ENCODE results near the gene MINDY1. TPM values are rescaled to one million over a fixed set of nuclear protein-coding genes. Genes with fewer than 3 reads are reported as not detected.

The MINDY1 gene
- total RNA-seq, 1 donor from 2014 or later = 9.5 TPM

DNA sequence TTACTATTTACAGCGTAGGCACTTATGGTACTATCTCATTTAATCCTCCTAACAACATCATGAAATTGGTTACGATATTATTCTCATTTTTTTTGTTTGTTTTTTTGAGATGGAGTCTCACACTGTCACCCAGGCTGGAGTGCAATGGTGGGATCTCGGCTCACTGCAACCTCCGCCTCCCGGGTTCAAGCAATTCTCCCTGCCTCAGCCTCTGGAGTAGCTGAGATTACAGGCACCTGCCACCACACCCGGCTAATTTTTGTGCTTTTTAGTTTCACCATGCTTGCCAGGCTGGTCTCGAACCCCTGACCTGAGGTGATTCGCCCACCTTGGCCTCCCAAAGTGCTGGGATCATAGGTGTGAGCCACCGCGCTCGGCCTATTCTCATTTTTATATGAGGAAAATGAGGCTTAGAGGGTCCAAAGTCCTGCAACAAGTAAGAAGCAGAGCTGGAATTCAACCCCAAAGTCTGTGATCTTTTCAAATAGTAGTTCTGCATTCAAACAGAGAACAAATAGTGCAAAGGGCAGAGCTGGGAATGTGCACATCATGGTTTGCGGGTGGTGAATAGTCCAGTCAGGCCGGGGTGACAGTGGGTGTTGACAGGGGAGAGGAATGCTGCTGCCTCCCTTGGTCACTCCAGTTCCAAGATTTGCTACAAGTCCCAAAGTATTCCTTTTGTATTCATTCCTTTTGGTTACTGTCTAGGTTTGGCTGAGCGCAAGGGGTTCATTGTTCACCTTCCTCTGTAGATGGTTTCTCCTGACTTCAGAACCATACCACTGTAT is 6.2 kb upstream of the MINDY1 start:
- DNase-seq (ENCODE audit: low read depth in 2 of 2) = no peak

DNA sequence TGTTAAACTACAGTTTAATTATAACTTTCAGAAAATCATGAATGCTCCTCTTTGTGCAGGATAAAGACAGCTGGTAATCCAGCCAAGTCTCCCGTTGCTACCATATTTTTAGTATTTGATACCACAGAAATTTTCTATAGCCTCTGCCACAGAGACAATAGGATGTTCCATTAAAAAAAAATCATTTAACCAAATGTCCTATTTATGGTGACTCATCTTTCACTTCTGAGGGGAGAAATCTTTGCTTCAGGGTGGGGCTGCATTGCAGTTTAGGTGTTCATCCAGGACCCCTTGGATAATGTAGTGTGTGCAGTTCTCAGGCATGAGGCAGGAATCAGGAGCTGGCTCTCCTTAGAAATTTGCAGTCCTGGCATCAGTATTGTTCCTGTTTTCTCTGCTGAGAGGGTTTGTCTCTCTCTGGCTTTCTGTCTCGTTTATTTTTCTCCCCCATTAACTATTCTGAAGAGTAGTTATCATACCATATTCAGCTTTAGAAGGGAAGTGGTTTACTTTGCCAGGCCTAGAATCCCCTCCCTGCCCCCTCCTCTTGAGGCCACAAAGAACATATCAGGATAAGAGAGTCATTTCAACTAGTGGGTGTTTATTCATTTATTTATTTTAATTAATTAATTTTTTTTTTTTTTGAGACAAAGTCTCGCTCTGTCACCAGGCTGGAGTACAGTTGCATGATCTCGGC is 4.6 kb upstream of the MINDY1 start:
- DNase-seq (ENCODE audit: low read depth in 2 of 2) = no peak

DNA sequence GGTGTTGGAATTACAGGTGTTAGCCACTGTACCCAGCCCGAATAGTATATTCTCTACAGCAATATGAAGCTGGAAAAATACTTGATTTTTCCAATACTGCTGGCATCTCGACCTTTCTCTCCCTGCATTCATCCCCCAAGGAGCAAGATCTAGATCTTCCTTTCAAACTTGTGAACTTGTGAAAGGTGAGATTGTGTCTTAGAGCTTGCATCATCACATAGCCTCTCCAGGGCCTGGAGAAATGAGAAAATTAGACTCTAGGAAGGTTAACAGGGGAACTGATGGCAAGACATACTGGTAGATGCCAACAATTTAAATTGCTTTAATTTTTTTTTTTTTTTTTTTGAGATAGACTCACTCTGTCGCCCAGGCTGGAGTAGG is 3.6 kb upstream of the MINDY1 start:
- no peak for DNase-seq (ENCODE audit: low read depth in 2 of 2)

DNA sequence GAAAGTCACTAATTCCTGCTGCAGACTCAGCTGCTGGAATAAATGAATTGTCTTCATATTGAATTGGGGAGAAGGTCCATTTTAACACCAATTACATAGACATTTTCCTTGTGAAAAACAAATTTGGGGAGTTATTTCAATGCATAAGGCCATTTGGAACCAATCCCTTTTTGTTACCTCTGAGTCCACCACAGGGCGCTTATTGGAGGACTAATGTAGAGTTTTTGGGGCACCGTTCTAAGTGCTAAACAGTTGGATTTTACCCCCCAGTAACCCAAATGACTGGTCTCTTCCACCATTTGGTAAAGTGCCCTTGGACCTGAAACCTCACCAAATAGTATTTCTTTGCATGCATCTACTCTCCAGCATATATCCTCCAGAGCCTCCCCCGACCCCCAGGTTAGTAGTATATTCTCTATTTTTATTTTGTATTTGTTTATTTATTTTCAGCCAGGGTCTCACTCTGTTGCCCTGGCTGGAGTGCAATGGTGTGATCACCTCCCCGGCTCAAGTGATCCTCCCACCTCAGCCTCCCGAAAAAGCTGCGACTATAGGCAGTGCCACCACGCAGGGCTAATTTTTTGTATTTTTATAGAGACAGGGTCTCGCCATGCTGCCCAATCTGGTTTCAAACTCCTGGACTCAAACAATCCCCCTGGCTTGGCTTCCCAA is 3.1 kb upstream of the MINDY1 start:
- DNase-seq (ENCODE audit: low read depth in 2 of 2) = no peak

DNA sequence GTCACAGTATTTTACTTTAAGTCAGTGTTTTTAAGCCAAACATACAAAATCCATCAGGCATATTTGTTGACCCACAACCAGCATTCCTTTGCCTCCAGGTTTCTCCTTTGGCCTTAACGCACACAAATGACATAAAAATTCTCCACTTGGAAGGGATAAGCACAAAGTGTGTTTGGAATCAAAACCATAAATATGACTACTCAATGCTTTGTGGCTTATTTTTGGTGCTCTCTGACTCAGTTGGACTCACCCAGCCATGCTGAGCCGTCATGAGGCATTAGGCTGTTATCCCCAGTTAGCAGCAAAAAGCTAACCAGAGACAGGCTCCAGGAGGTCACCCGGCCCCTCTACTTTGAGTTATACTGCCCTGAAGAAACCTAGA is 2.5 kb upstream of the MINDY1 start:
- no peak for DNase-seq (ENCODE audit: low read depth in 2 of 2)

DNA sequence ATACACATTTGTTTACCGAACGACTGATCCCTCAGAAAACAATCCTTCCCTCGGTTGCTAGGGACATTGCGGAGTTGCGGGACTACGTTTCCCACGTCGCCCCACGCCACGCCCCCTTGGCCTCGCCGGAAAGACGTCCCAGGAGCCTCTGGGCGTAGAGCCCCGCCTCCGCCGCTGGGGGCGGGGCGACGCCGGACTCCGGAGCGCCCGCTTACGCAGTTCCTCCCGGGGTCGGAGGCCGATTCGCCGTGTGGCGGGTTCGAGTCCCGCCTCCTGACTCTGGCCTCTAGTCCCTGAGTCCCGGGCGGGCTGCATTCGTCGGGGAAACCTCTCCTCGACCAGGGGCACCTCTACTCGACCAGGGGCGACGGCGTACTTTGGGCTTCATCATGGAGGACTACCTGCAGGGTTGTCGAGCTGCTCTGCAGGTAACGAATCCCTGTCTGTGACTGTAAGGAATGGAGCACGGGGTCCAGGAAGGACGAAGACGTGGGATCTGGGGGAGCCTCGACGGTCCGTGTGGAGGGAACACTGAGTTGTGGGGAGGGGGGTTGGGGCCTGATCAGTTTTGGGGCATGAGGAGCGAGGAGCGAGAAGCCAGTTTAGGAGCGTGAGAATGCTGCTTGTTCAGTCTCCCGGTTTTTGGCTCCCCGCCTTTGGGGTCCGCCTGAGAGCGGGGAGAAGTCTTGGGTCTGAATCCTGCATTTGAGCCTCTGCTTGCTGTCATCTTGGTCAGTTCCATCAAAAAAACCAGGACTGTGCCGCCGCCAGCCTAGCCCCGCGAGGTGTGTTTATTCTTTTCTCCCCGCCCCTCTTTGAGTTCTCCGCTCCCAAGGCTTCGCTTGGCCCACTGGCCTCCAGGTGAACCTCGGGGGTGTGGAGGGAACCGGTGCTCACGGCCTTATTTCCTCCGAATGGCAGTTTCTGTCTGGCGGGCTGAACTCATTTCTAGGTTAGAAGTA is 1.8 kb upstream of the MINDY1 start, which contains the start of gene PRUNE1:
Gene PRUNE1, plus strand, starts transcription at position 206 of the 962 bp plus-strand sequence. Its CDS starts 184 bp downstream, at position 390.
- peak; percentile 98 to 99 for DNase-seq (ENCODE audit: low read depth in 2 of 2)

DNA sequence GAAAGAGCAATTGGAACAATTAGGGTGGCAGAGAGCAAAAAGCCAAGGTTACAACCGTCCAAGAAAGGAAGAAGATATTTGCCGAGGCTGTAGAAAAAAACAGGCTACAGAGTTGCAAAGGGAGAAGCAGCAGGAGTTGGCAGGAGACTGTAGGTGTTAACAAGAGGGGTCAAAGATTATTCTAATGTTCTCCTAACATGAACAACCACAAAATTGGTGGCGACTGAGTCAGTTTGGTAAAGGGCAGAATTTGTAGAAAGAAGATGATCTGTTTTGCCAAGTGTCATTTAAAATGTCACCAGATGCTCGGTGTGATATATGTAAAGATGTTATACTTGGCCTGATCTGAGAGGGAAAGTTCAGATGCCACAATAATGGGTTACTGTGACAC is 1.1 kb upstream of the MINDY1 start:
- no peak for DNase-seq (ENCODE audit: low read depth in 2 of 2)

DNA sequence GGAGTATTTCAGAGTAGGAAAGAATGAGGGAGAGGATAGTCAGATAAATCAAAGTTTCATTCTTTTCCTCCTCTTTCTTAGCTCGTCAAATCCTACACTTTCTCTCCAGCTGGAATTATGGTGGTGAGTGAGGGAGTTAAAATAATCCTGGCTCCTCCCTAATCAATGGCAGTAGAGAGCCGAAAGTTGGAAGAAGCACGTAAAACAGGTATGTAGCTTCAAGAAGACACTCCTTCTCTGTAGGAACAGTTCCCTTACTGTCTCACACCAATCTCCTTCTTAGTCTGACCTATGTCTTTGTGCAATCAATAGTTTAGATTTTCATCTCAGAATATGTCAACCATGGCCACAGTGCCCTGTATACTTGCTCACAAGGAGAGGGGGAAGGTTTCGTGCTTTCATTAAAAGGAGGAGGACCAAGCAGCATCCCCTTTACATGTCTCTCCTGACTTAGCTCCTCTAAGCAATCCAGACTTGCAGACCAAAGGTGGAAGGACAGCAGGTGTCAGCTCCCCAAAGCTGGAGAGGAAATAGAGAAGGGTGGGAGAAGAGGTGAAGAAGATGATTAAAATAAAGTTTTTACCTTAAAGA is 878 bp downstream of the MINDY1 start:
- no peak for DNase-seq (ENCODE audit: low read depth in 2 of 2)

DNA sequence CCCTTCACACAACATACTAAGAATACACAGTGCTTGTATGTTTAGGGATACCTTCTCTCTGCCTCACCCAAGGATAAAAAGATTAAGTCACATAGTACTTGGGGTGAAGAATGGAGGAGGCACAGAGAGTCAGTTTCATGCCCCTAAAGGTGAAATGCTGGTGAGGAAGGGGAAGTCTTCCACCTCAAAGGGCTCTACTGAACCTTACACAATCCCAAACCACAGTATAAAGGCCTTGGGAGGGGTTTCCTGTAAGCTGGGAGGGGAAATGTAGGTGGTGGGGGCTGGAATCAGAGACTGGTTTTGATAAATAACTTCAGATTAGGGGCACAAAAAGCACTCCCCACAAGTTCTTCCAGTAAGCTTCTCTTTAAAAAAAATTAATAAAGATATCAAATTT is 3.5 kb downstream of the MINDY1 start:
- no peak for DNase-seq (ENCODE audit: low read depth in 2 of 2)

DNA sequence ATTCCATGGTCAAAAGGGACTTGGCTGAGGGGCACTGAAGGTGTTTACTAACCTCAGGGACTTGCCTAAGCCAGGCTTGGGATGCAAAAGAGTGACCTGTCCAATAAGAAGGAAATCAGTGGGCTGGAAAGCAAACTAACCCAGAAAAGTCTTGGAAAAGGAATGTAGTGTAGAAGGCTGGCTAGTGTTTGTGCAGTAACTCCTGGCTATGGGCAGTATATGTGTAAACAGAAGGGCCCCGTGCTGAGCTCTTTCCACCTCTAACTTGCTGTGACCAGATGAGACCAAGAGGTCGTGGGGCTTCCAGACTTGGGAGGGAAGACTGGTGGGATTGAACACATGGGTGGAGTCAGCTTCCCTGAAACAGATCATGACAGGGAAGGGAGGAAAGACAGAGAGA is 4.1 kb downstream of the MINDY1 start:
- DNase-seq (ENCODE audit: low read depth in 2 of 2) = no peak

DNA sequence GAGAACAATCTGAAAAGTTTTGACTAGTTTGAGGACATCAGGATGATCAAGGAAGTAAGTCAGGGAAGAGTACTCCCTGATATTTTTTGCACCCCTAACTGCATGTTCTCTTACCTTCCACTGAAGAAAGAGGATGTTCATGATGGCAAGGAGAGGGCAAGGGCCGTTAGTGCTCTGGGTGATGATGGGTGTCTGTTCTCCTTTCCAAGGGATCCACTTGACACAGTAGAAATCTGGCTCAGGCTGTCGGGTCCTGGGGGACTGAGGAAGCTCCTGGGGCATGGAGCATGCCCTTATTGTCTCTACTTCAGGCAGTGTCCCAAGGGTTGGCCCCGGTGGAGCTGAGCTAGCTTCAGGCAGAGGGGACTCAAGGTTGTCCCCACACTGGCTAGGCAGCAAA is 4.7 kb downstream of the MINDY1 start:
- no peak for DNase-seq (ENCODE audit: low read depth in 2 of 2)

DNA sequence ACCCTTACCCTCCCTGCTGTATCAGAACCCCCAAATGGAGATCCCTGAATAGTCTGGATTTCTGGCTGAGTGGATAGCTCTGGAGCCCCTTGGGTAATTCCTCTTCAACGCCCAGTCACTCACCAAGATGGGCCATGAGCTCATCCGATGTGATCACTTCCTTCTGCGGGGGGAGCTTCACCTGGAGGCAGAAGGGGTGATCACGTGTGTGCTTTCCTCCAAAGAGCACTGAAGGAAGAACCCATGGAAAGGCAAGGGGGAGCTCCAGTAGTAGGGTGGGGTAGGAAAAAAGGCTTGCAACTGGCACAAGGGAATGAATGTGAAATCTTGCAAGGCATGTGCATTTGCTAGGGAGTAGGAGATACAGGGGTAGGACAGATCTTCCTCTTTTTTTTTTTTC is 5.1 kb downstream of the MINDY1 start:
- DNase-seq (ENCODE audit: low read depth in 2 of 2) = no peak

DNA sequence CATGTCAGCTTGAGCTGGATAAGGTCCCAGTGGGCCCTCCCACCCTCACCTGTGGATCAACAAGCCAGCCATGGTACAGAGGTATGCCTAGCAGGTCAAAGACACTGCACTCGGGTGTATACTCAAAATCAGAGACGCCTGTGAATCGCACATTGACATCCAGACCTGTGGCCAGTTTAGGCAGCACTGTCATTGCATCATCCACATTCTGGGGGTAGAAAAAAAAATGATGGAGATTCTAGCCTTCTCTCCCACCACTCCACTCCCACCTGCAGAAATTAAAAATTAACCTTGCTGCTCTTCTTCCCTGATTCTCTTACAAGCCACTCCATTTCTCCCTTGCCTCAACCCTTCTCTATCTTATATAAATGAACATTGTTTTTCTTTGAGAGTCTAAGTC is 6.3 kb downstream of the MINDY1 start:
- no peak for DNase-seq (ENCODE audit: low read depth in 2 of 2)

DNA sequence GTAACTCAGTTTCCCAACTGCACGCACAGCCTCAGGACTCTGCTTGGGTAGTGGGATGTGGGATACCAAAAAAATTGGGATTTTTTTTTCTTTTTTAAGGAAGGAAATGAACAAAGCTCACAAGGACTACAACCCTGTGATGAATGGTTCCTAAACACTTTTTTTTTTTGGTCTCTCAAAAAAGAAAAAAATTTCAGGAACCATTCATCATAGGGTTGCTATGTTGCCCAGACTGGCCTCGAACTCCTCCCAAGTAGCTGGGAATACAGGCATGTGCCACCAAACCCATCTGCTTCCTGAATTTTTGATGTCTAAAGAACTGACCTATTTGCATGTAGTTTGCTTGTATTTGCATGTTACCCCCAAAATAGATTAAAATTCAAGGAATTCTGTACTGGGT is 6.8 kb downstream of the MINDY1 start:
- no peak for DNase-seq (ENCODE audit: low read depth in 2 of 2)

DNA sequence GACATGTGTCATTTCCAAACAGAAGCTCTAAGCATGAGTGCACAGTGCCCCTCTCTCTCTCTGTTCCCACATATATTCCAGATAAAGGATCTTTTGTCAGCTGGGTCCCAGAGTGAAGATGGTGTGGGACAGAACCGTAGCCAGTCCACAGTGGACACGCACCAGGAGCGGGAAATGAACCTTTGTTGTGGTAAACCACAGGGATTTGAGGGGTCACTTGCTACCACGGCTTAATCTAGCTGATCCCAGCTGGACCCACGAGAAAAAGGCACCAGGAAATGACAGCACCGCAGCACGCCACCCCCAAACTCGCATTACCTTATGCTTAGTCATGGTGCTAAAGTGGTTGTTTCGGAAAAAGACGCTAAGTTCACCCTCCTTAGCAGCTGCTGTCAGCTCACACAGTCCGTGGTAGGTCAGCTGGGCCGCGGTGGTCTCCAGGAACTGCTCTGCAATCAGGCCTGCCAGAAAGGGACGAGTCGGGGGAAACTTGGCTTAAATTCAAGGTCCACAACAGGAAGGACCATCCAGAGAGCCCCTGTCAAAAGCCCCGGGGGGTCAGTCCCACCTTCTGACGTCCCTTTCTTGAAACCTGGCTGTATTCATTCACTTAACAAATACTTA is 7.5 kb downstream of the MINDY1 start:
- peak in 1 of 2 donors; percentile 85 for DNase-seq (ENCODE audit: low read depth in 2 of 2)

DNA sequence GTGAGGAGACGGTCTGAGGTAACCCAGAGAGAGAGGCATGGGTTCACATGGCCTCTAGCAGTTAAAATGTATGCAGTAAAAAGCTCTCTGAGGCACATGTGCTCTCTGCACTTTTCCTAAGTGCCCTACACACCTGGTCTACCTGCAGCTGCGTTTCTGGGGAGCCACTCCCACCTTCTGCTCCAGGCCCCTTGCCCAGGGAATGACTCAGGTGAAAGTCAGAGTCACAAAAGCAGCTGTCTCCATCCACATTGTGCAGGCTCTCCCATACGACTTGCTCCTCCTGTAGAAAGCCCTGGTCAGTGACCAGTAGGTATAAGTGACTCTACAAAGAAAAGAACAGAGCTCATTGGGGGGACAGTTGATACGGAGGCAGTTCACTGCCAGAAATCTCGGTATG is 8.8 kb downstream of the MINDY1 start:
- no peak for DNase-seq (ENCODE audit: low read depth in 2 of 2)

DNA sequence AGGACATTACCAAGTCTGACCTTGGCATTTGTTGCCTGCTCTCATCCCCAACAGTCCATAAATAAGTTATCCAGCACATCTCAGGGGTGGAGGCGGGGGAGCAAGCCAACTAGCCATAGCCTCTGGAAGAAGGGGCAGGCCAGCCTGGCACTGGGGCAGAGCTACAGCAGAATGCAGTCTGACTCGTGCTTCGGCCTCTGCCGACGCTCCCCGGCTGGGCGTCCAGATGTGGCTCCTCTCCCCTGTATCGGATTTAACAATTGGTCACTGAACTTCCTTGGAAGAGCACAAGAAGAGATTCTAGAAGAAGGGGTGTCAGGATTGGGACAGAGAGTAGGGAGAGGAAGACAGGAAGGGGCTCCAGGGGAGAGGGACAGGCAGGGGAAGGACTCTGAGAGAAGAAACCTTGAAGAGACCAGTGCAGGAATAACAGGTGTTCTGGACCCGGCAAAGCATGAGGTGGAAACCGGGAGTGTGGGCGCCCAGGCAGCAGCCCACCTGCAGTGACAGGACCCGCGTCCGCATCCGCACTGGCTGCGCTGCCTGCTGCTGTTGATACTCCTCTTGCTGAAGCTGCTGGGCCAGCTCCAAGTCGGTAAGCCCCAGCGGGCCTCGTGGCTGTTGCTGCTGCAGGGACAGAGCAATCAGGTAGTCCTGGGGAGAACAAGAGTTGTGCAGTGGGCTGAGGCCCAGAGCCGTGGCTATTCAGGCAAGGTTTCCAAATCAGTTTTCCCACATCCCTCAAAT is 9.4 kb downstream of the MINDY1 start:
- no peak for DNase-seq (ENCODE audit: low read depth in 2 of 2)

DNA sequence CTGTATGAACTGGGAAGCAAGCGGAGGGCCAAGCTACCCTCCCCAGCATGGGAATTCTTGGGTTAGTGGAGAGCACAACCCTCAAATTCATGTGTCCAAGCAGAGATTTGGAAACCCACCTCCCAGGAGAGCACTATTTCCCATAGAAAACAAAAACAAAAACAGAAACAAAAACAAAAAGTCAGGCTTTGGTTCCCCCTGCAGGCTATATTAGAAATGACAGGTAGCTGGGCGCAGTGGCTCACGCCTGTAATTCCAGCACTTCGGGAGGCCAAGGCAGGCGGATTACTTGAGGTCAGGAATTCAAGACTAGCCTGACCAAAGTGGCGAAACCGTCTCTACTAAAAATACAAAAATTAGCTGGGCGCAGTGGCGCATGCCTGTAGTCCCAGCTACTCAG is 10.8 kb downstream of the MINDY1 start:
- peak in 1 of 2 donors; percentile 25 for DNase-seq (ENCODE audit: low read depth in 2 of 2)

DNA sequence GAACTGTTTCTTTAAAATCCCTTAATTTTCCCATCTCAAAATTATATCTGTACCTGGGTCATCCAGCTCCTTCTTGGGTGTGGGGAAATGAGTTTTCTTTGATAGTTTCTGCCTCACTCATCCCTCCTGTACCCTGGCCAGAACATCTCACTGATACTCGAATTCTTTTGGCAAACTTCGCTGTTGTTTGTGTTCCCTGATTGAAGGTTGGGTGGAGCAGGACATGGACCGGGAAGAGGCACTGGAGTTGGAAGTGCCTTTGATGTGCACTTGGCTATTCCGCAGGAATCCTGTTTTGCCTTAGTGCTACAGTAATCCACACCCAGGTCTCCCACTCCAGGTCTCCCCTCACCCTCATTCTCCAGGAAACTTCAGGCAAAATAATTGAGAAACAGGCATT is 11.2 kb downstream of the MINDY1 start:
- no peak for DNase-seq (ENCODE audit: low read depth in 2 of 2)

DNA sequence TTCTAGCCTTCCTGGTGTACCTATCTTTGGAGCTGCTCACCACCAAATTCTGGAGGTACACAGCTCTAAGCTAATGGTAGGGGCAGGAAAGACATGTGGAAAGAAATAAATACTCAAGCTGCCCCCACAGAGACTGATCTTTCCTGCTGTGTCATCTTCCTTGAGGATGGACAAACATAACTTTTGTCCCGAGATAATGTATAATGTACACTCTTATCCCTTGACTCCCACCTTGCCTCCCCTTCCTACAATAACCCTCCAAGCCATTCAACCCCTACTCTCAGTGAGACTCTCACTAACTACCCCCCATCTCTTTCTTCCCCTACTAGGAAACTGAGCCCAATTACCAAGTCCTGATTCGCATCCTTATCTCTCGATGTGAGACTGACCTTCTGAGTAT is 12.5 kb downstream of the MINDY1 start:
- DNase-seq (ENCODE audit: low read depth in 2 of 2) = no peak
